HG03103 (cell line): ENCODE data around the gene TLL1.

Source experiments
- ATAC-seq: cut with Tn5 transposase; IDR thresholded peaks from one replicate; pipeline ENCODE4 v1.9.1; 2021; ENCODE audit warnings: low read depth; ENCODE audit not compliant: unreplicated experiment

The TLL1 gene

GRCh38 chr4:165879641-165880040 lies 6.6 kb downstream of the TLL1 start:
- ATAC-seq, result no peak

- ATAC-seq, result no peak
Measured at GRCh38 chr4:165894159-165894558, 21.1 kb downstream of the TLL1 start.

GRCh38 chr4:165905405-165906027 lies 32.5 kb downstream of the TLL1 start:
- no peak for ATAC-seq

GRCh38 chr4:165906272-165906671 lies 33.2 kb downstream of the TLL1 start:
- no peak for ATAC-seq

GRCh38 chr4:165909947-165910346 lies 36.9 kb downstream of the TLL1 start:
- no peak for ATAC-seq

- no peak for ATAC-seq
Measured at GRCh38 chr4:165915215-165915614, 42.2 kb downstream of the TLL1 start.

GRCh38 chr4:165921546-165921945 lies 48.5 kb downstream of the TLL1 start:
- no peak for ATAC-seq

GRCh38 chr4:165922747-165923146 lies 49.7 kb downstream of the TLL1 start:
- no peak for ATAC-seq

- no peak for ATAC-seq
Measured at GRCh38 chr4:165926307-165926706, 53.3 kb downstream of the TLL1 start.

- no peak for ATAC-seq
Measured at GRCh38 chr4:165927366-165927765, 54.3 kb downstream of the TLL1 start.

GRCh38 chr4:165927815-165928214 lies 54.8 kb downstream of the TLL1 start:
- ATAC-seq, result no peak

GRCh38 chr4:165928601-165929000 lies 55.6 kb downstream of the TLL1 start:
- no peak for ATAC-seq

- ATAC-seq, result no peak
Measured at GRCh38 chr4:165929662-165930061, 56.6 kb downstream of the TLL1 start.

GRCh38 chr4:165931741-165932140 lies 58.7 kb downstream of the TLL1 start:
- no peak for ATAC-seq

- ATAC-seq, result no peak
Measured at GRCh38 chr4:165944900-165945299, 71.9 kb downstream of the TLL1 start.

GRCh38 chr4:165945991-165946390 lies 73.0 kb downstream of the TLL1 start:
- no peak for ATAC-seq

GRCh38 chr4:165947019-165947418 lies 74.0 kb downstream of the TLL1 start:
- no peak for ATAC-seq

GRCh38 chr4:165953181-165953580 lies 80.1 kb downstream of the TLL1 start:
- ATAC-seq, result no peak

GRCh38 chr4:165963621-165964020 lies 90.6 kb downstream of the TLL1 start:
- no peak for ATAC-seq

GRCh38 chr4:165964591-165964990 lies 91.6 kb downstream of the TLL1 start:
- no peak for ATAC-seq

GRCh38 chr4:165965503-165965902 lies 92.5 kb downstream of the TLL1 start:
- no peak for ATAC-seq

GRCh38 chr4:165966833-165967232 lies 93.8 kb downstream of the TLL1 start:
- no peak for ATAC-seq

GRCh38 chr4:165967486-165967885 lies 94.4 kb downstream of the TLL1 start:
- no peak for ATAC-seq
